ENCODE measurements around the gene FAM124A. TPM values are rescaled to one million over a fixed set of nuclear protein-coding genes. Genes with fewer than 3 reads are reported as not detected.

Gene FAM124A
- total and polyA plus RNA-seq, 2 donors (not counting 1 experiment from before 2014, with no cell fraction given), result 1.7 to 4.8 TPM

- Histone ChIP-seq H3K4me3 (replicated peaks in 1 of 4; ENCODE audit: control extremely low read depth in 1 of 4, insufficient read depth in 1 of 4, low read depth in 3 of 4, low read length in 4 of 4) (no peak overlapping the region), H3K9ac (ENCODE audit: insufficient read depth, low read length) (no peak overlapping the region), H2AFZ (ENCODE audit: low read length) (no peak overlapping the region), H3K36me3 (ENCODE audit: control insufficient read depth, insufficient read depth, low read length) (no peaks in the 10 kb centered on the region), H3K9me3 (ENCODE audit: control insufficient read depth, insufficient read depth, low read depth, low read length) (no peaks in the 10 kb centered on the region), H3K79me2 (ENCODE audit: control insufficient read depth, insufficient read depth, low read length) (no peaks in the 10 kb centered on the region), H3K27me3 (ENCODE audit: control insufficient read depth, insufficient read depth, low read length) (no peaks in the 10 kb centered on the region), H3K4me1 (ENCODE audit: control insufficient read depth, extremely low read depth, insufficient read depth, low read length) (no peaks in the 10 kb centered on the region), H4K20me1 (ENCODE audit: control insufficient read depth, extremely low read depth, insufficient read depth, low read length) (no peaks in the 10 kb centered on the region), H3K27ac (ENCODE audit: insufficient read depth, low read length) (no peak overlapping the region), H3K4me2 (ENCODE audit: extremely low read depth, insufficient read depth, low read length) (no peak overlapping the region)
- peak in 1 of 2 donors; percentile 45 for TF ChIP-seq CTCF (conservative IDR thresholded peaks at IDR 0.05 in 1 of 2, IDR thresholded peaks at IDR 0.05 in 1 of 2; ENCODE audit: low read depth in 1 of 2, low read length in 2 of 2)
- TF ChIP-seq EZH2 (IDR thresholded peaks at IDR 0.05; ENCODE audit: low read length, missing control alignments), result no peak
- DNase-seq (ENCODE audit: low read depth in 2 of 2), result no peak
Observed at GRCh38 chr13:51249770-51250741, 27.9 kb downstream of the FAM124A start.

- H3K4me2 ChIP-seq (ENCODE audit: extremely low read depth, insufficient read depth, low read length), result no peak overlapping the region
- H3K9ac ChIP-seq (ENCODE audit: insufficient read depth, low read length), result no peak overlapping the region
- no peaks in the 10 kb centered on the region for H3K4me1 ChIP-seq (ENCODE audit: control insufficient read depth, extremely low read depth, insufficient read depth, low read length)
- H3K79me2 ChIP-seq (ENCODE audit: control insufficient read depth, insufficient read depth, low read length), result no peaks in the 10 kb centered on the region
- TF ChIP-seq EZH2 (IDR thresholded peaks at IDR 0.05; ENCODE audit: low read length, missing control alignments), result no peak
- no peak for TF ChIP-seq CTCF (conservative IDR thresholded peaks at IDR 0.05 in 1 of 2, IDR thresholded peaks at IDR 0.05 in 1 of 2; ENCODE audit: low read depth in 1 of 2, low read length in 2 of 2)
- no peak overlapping the region for H3K4me3 ChIP-seq (replicated peaks in 1 of 4; ENCODE audit: control extremely low read depth in 1 of 4, insufficient read depth in 1 of 4, low read depth in 3 of 4, low read length in 4 of 4)
- no peaks in the 10 kb centered on the region for H3K36me3 ChIP-seq (ENCODE audit: control insufficient read depth, insufficient read depth, low read length)
- DNase-seq (ENCODE audit: low read depth in 2 of 2), result no peak
- no peaks in the 10 kb centered on the region for H3K9me3 ChIP-seq (ENCODE audit: control insufficient read depth, insufficient read depth, low read depth, low read length)
- H3K27ac ChIP-seq (ENCODE audit: insufficient read depth, low read length), result no peak overlapping the region
- no peaks in the 10 kb centered on the region for H3K27me3 ChIP-seq (ENCODE audit: control insufficient read depth, insufficient read depth, low read length)
- H2AFZ ChIP-seq (ENCODE audit: low read length), result no peak overlapping the region
- no peaks in the 10 kb centered on the region for H4K20me1 ChIP-seq (ENCODE audit: control insufficient read depth, extremely low read depth, insufficient read depth, low read length)
Observed at GRCh38 chr13:51251480-51251879, 29.3 kb downstream of the FAM124A start.

GRCh38 chr13:51252954-51253532, 30.8 kb downstream of the FAM124A start:
- Histone ChIP-seq H3K79me2 (ENCODE audit: control insufficient read depth, insufficient read depth, low read length) (no peaks in the 10 kb centered on the region), H3K4me1 (ENCODE audit: control insufficient read depth, extremely low read depth, insufficient read depth, low read length) (no peaks in the 10 kb centered on the region), H3K9me3 (ENCODE audit: control insufficient read depth, insufficient read depth, low read depth, low read length) (no peaks in the 10 kb centered on the region), H3K9ac (ENCODE audit: insufficient read depth, low read length) (no peak overlapping the region), H3K4me3 (replicated peaks in 1 of 4; ENCODE audit: control extremely low read depth in 1 of 4, insufficient read depth in 1 of 4, low read depth in 3 of 4, low read length in 4 of 4) (no peak overlapping the region), H3K27me3 (ENCODE audit: control insufficient read depth, insufficient read depth, low read length) (no peaks in the 10 kb centered on the region), H4K20me1 (ENCODE audit: control insufficient read depth, extremely low read depth, insufficient read depth, low read length) (no peaks in the 10 kb centered on the region), H3K36me3 (ENCODE audit: control insufficient read depth, insufficient read depth, low read length) (no peaks in the 10 kb centered on the region), H2AFZ (ENCODE audit: low read length) (no peak overlapping the region), H3K27ac (ENCODE audit: insufficient read depth, low read length) (no peak overlapping the region), H3K4me2 (ENCODE audit: extremely low read depth, insufficient read depth, low read length) (no peak overlapping the region)
- DNase-seq (ENCODE audit: low read depth in 2 of 2), result no peak
- no peak for TF ChIP-seq CTCF (conservative IDR thresholded peaks at IDR 0.05 in 1 of 2, IDR thresholded peaks at IDR 0.05 in 1 of 2; ENCODE audit: low read depth in 1 of 2, low read length in 2 of 2)
- TF ChIP-seq EZH2 (IDR thresholded peaks at IDR 0.05; ENCODE audit: low read length, missing control alignments), result no peak

All from fibroblast of lung (primary cell).